LNCAP (cell line): ENCODE measurements around the gene SRGAP1.

Experiments used
- CTCF ChIP-seq: fragments of 450-650 bp; IDR thresholded peaks from 2 replicates; pipeline ENCODE4 v1.5.1; 2017; ENCODE audit warnings: mild to moderate bottlenecking

SRGAP1 gene

GRCh38 chr12:64120568-64120967 is 276.1 kb downstream of the SRGAP1 start:
- TF ChIP-seq CTCF: no peak

- TF ChIP-seq CTCF: no peak
Observed at GRCh38 chr12:64122154-64122553, 277.7 kb downstream of the SRGAP1 start.

GRCh38 chr12:64122995-64123394 is 278.5 kb downstream of the SRGAP1 start:
- TF ChIP-seq CTCF: no peak

- TF ChIP-seq CTCF: no peak
Observed at GRCh38 chr12:64123448-64123847, 278.9 kb downstream of the SRGAP1 start.

GRCh38 chr12:64124511-64125197 is 280.2 kb downstream of the SRGAP1 start:
- no peak for TF ChIP-seq CTCF

GRCh38 chr12:64125913-64126312 is 281.4 kb downstream of the SRGAP1 start:
- no peak for TF ChIP-seq CTCF

- TF ChIP-seq CTCF: no peak
Observed at GRCh38 chr12:64127811-64128210, 283.3 kb downstream of the SRGAP1 start.

GRCh38 chr12:64128366-64128765 is 283.9 kb downstream of the SRGAP1 start:
- TF ChIP-seq CTCF: no peak
